HG03575 (cell line): ENCODE data around the gene PMS1.
"Not testable (repeated sequence)": the region's sequence is repeated elsewhere in the genome, so short reads cannot be mapped to it uniquely, and the experiment has no call there.

Experiments
- ATAC-seq: cut with Tn5 transposase; IDR thresholded peaks from one replicate; pipeline ENCODE4 v1.9.1; 2021; ENCODE audit not compliant: unreplicated experiment, insufficient number of reproducible peaks, low FRiP score; ENCODE audit errors: extremely low read depth

The PMS1 gene

GRCh38 chr2:189802396-189802912, 18.2 kb downstream of the PMS1 start:
- ATAC-seq, result no peak

GRCh38 chr2:189803431-189803830, 19.2 kb downstream of the PMS1 start:
- ATAC-seq, result no peak

GRCh38 chr2:189818249-189819038, 34.2 kb downstream of the PMS1 start:
- ATAC-seq, result no peak

- ATAC-seq, result no peak
Measured at GRCh38 chr2:189819297-189819704, 35.1 kb downstream of the PMS1 start.

GRCh38 chr2:189821953-189822748, 37.9 kb downstream of the PMS1 start:
- no peak for ATAC-seq

GRCh38 chr2:189824694-189825396, 40.6 kb downstream of the PMS1 start:
- no peak for ATAC-seq

- no peak for ATAC-seq
Measured at GRCh38 chr2:189826039-189826438, 41.8 kb downstream of the PMS1 start.

GRCh38 chr2:189829102-189829833, 45.0 kb downstream of the PMS1 start:
- no peak for ATAC-seq

GRCh38 chr2:189830510-189830909, 46.3 kb downstream of the PMS1 start:
- no peak for ATAC-seq

GRCh38 chr2:189834059-189834458, 49.8 kb downstream of the PMS1 start:
- ATAC-seq, result no peak

GRCh38 chr2:189834642-189835041, 50.4 kb downstream of the PMS1 start:
- not testable (repeated sequence) for ATAC-seq

- no peak for ATAC-seq
Measured at GRCh38 chr2:189835855-189836558, 51.8 kb downstream of the PMS1 start.

- no peak for ATAC-seq
Measured at GRCh38 chr2:189836644-189837043, 52.4 kb downstream of the PMS1 start.

GRCh38 chr2:189837326-189837725, 53.1 kb downstream of the PMS1 start:
- ATAC-seq, result no peak

GRCh38 chr2:189841019-189841418, 56.8 kb downstream of the PMS1 start:
- no peak for ATAC-seq

- no peak for ATAC-seq
Measured at GRCh38 chr2:189848276-189848675, 64.0 kb downstream of the PMS1 start.

- ATAC-seq, result no peak
Measured at GRCh38 chr2:189849550-189849949, 65.3 kb downstream of the PMS1 start.

- no peak for ATAC-seq
Measured at GRCh38 chr2:189851174-189851826, 67.0 kb downstream of the PMS1 start.
